T-helper 1 cell treated with Interleukin-12 subunit alpha and Interleukin-12 subunit beta and Interleukin-4 antibody, amounts not matched to agents 30 μg/mL and 1 μg/mL, for 36 hours (primary cell): ENCODE measurements around the gene CDKN1B.

ENCODE experiments used
- H3K27ac Mint-ChIP-seq: one replicate; pipeline ENCODE4 v1.8.0; 2021; ENCODE audit warnings: mild to moderate bottlenecking, mixed read lengths
- H3K27me3 Mint-ChIP-seq: one replicate; pipeline ENCODE4 v1.8.0; 2021; ENCODE audit warnings: low read depth, mixed read lengths
- H3K36me3 Mint-ChIP-seq: one replicate; pipeline ENCODE4 v1.8.0; 2021; ENCODE audit warnings: low read depth, mixed read lengths
- H3K4me1 Mint-ChIP-seq: one replicate; pipeline ENCODE4 v1.8.0; 2021; ENCODE audit warnings: low read depth, mixed read lengths
- H3K4me3 Mint-ChIP-seq: one replicate; pipeline ENCODE4 v1.8.0; 2021; ENCODE audit warnings: mild to moderate bottlenecking, moderate library complexity, mixed read lengths
- H3K9me3 Mint-ChIP-seq: one replicate; pipeline ENCODE4 v1.8.0; 2021; ENCODE audit warnings: mixed read lengths

Gene CDKN1B

GRCh38 chr12:12689647-12690300 is 27.4 kb upstream of the CDKN1B start:
- Mint-ChIP-seq H3K36me3 (peaks cover 17% of the 10 kb centered on the region), H3K27ac (no peak overlapping the region)

GRCh38 chr12:12691549-12691948 is 25.6 kb upstream of the CDKN1B start:
- Mint-ChIP-seq H3K36me3 (peaks cover 20% of the 10 kb centered on the region), H3K4me1 (peaks cover 26% of the 10 kb centered on the region), H3K27ac (peak overlapping the region; percentile 14), H3K9me3 (no peaks in the 10 kb centered on the region), H3K4me3 (no peak overlapping the region), H3K27me3 (no peaks in the 10 kb centered on the region)

More at GRCh38 chr12:12689647-12690300, 27.4 kb upstream of the CDKN1B start:
- Mint-ChIP-seq H3K27me3 (no peaks in the 10 kb centered on the region), H3K9me3 (no peaks in the 10 kb centered on the region), H3K4me1 (peaks cover 13% of the 10 kb centered on the region), H3K4me3 (no peak overlapping the region)

GRCh38 chr12:12693111-12693671 is 24.0 kb upstream of the CDKN1B start:
- H3K36me3 Mint-ChIP-seq, result peaks cover 17% of the 10 kb centered on the region
- H3K4me3 Mint-ChIP-seq, result no peak overlapping the region
- no peak overlapping the region for H3K27ac Mint-ChIP-seq
- no peaks in the 10 kb centered on the region for H3K27me3 Mint-ChIP-seq
- peaks cover 39% of the 10 kb centered on the region for H3K4me1 Mint-ChIP-seq
- H3K9me3 Mint-ChIP-seq, result no peaks in the 10 kb centered on the region

GRCh38 chr12:12696562-12697383 is 20.4 kb upstream of the CDKN1B start:
- H3K4me3 Mint-ChIP-seq, result peak overlapping the region; percentile 95
- peaks cover 42% of the 10 kb centered on the region for H3K4me1 Mint-ChIP-seq
- no peaks in the 10 kb centered on the region for H3K9me3 Mint-ChIP-seq
- H3K36me3 Mint-ChIP-seq, result peaks cover 9% of the 10 kb centered on the region
- no peaks in the 10 kb centered on the region for H3K27me3 Mint-ChIP-seq
- peak overlapping the region; percentile 96 for H3K27ac Mint-ChIP-seq

GRCh38 chr12:12699345-12699744 is 17.8 kb upstream of the CDKN1B start:
- Mint-ChIP-seq H3K4me3 (no peak overlapping the region), H3K36me3 (peaks cover 12% of the 10 kb centered on the region), H3K4me1 (peaks cover 47% of the 10 kb centered on the region), H3K9me3 (no peaks in the 10 kb centered on the region), H3K27ac (peak overlapping the region; percentile 52), H3K27me3 (no peaks in the 10 kb centered on the region)

GRCh38 chr12:12700254-12700653 is 16.9 kb upstream of the CDKN1B start:
- no peak overlapping the region for H3K27ac Mint-ChIP-seq
- no peaks in the 10 kb centered on the region for H3K27me3 Mint-ChIP-seq
- no peaks in the 10 kb centered on the region for H3K9me3 Mint-ChIP-seq
- H3K4me3 Mint-ChIP-seq, result no peak overlapping the region
- peaks cover 48% of the 10 kb centered on the region for H3K4me1 Mint-ChIP-seq
- peaks cover 13% of the 10 kb centered on the region for H3K36me3 Mint-ChIP-seq

- H3K27me3 Mint-ChIP-seq, result no peaks in the 10 kb centered on the region
- H3K27ac Mint-ChIP-seq, result no peak overlapping the region
- H3K4me3 Mint-ChIP-seq, result no peak overlapping the region
- H3K4me1 Mint-ChIP-seq, result peaks cover 41% of the 10 kb centered on the region
- no peaks in the 10 kb centered on the region for H3K9me3 Mint-ChIP-seq
- peaks cover 8% of the 10 kb centered on the region for H3K36me3 Mint-ChIP-seq
These were observed 15.7 kb upstream of the CDKN1B start for GRCh38 chr12:12701457-12701856.

GRCh38 chr12:12704593-12705230 is 12.5 kb upstream of the CDKN1B start:
- Mint-ChIP-seq H3K4me1 (peaks cover 18% of the 10 kb centered on the region), H3K36me3 (peaks cover 6% of the 10 kb centered on the region), H3K9me3 (no peaks in the 10 kb centered on the region), H3K27me3 (no peaks in the 10 kb centered on the region), H3K27ac (no peak overlapping the region), H3K4me3 (no peak overlapping the region)

GRCh38 chr12:12705838-12706520 is 11.2 kb upstream of the CDKN1B start:
- H3K4me3 Mint-ChIP-seq, result no peak overlapping the region
- peaks cover 6% of the 10 kb centered on the region for H3K36me3 Mint-ChIP-seq
- H3K4me1 Mint-ChIP-seq, result peaks cover 18% of the 10 kb centered on the region
- no peak overlapping the region for H3K27ac Mint-ChIP-seq
- no peaks in the 10 kb centered on the region for H3K27me3 Mint-ChIP-seq
- no peaks in the 10 kb centered on the region for H3K9me3 Mint-ChIP-seq

- H3K9me3 Mint-ChIP-seq, result no peaks in the 10 kb centered on the region
- no peaks in the 10 kb centered on the region for H3K27me3 Mint-ChIP-seq
- H3K4me3 Mint-ChIP-seq, result peak overlapping the region; percentile 91
- H3K27ac Mint-ChIP-seq, result peak overlapping the region; percentile 99
- H3K36me3 Mint-ChIP-seq, result peaks cover 24% of the 10 kb centered on the region
- H3K4me1 Mint-ChIP-seq, result peaks cover 45% of the 10 kb centered on the region
These were observed 3.3 kb upstream of the CDKN1B start for GRCh38 chr12:12713932-12714275.

- peaks cover 45% of the 10 kb centered on the region for H3K4me1 Mint-ChIP-seq
These were observed 2.7 kb upstream of the CDKN1B start for GRCh38 chr12:12714276-12715021.

GRCh38 chr12:12715128-12715458 is 2.1 kb upstream of the CDKN1B start:
- Mint-ChIP-seq H3K36me3 (peaks cover 35% of the 10 kb centered on the region), H3K9me3 (no peaks in the 10 kb centered on the region), H3K4me3 (peak overlapping the region; percentile 91), H3K27ac (peak overlapping the region; percentile 99), H3K4me1 (peaks cover 47% of the 10 kb centered on the region), H3K27me3 (no peaks in the 10 kb centered on the region)

More at GRCh38 chr12:12714276-12715021, 2.7 kb upstream of the CDKN1B start:
- Mint-ChIP-seq H3K27me3 (no peaks in the 10 kb centered on the region), H3K36me3 (peaks cover 30% of the 10 kb centered on the region), H3K9me3 (no peaks in the 10 kb centered on the region), H3K27ac (peak overlapping the region; percentile 99), H3K4me3 (peak overlapping the region; percentile 91)

GRCh38 chr12:12715459-12716150 is 1.6 kb upstream of the CDKN1B start:
- H3K36me3 Mint-ChIP-seq, result peaks cover 40% of the 10 kb centered on the region
- H3K4me1 Mint-ChIP-seq, result peaks cover 50% of the 10 kb centered on the region

More at GRCh38 chr12:12715459-12716150, 1.6 kb upstream of the CDKN1B start:
- Mint-ChIP-seq H3K27ac (peak overlapping the region; percentile 99), H3K9me3 (no peaks in the 10 kb centered on the region), H3K27me3 (no peaks in the 10 kb centered on the region), H3K4me3 (peak overlapping the region; percentile 91)
